ENCODE results near the gene ZNF580.

The ZNF580 gene

DNA sequence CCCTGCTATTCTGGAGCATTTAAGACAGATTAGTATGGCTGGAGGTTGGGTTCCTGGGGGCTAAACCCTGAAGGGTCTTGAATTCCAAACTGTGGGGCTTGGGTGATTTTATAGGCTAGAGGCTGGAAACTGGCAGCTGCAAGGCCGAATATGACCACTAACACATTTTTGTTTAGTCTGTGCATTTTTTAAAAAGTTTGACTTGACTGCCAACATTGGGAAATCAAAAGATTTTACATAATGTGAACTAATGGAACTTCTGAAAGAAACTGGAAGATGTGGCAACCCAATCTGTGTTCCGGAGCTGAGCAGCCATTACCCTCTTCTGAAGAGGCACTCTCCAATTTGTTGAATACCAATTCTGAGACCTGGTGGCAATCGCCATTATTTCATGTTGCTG lies 21.5 kb upstream of the ZNF580 start:
- Histone ChIP-seq H3K36me3 (ENCODE audit: control insufficient read depth in 1 of 2, insufficient read depth in 2 of 2, low read length in 2 of 2) (peaks cover 3 to 49% of the 10 kb centered on the region in 2 donors), H3K9me3 (ENCODE audit: control insufficient read depth in 1 of 2, low read length in 2 of 2) (no peaks in the 10 kb centered on the region), H3K27me3 (ENCODE audit: low read depth, low read length) (no peaks in the 10 kb centered on the region), H3K4me1 (ENCODE audit: control insufficient read depth in 1 of 2, insufficient read depth in 2 of 2, low read length in 2 of 2) (peaks cover 0 to 9% of the 10 kb centered on the region in 2 donors), H3K4me3 (ENCODE audit: low read depth in 1 of 2, low read length in 2 of 2) (no peak overlapping the region), H3K27ac (ENCODE audit: low read length) (no peak overlapping the region)

DNA sequence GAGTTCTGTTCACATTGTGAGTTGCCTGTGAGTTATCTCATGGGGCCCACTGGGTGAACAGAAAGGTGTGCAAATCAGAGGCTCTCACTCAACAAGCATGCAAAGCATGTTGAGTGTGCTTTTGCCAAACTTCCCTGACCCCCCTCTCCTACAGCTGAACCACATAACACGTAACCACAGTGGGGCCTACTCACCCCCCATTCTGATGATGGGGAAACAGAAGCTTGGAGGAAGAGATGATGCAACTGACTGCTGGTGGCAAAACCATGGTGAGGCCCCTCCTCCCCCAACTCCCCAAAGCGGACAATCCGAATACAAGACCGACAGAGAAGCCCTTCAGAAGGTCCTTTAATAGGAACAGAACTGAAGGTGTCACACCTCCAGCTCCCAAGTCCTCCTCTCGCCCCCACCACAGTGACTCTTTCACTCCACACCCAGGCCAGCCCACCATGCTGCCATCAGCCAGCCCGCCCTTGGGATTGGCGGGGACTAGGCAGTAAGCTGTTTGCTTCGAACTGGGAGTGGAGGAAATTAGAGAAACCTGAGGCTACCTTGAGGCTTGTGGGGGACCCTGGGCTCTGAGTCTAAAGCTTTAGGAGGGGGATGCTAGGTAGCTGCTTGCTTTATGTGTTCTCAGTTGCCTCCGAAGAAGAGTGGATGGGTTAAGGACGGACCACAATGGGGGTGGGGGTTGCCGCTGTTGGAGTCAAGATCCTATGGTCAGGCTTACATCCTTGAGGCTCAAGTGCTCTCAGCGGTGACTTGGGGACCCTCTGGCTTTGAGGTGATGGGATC lies 20.2 kb upstream of the ZNF580 start:
- Histone ChIP-seq H3K9me3 (ENCODE audit: control insufficient read depth in 1 of 2, low read length in 2 of 2) (no peaks in the 10 kb centered on the region), H3K4me3 (ENCODE audit: low read depth in 1 of 2, low read length in 2 of 2) (no peak overlapping the region), H3K27ac (ENCODE audit: low read length) (no peak overlapping the region), H3K27me3 (ENCODE audit: low read depth, low read length) (no peaks in the 10 kb centered on the region), H3K4me1 (ENCODE audit: control insufficient read depth in 1 of 2, insufficient read depth in 2 of 2, low read length in 2 of 2) (peaks cover 0 to 15% of the 10 kb centered on the region in 2 donors), H3K36me3 (ENCODE audit: control insufficient read depth in 1 of 2, insufficient read depth in 2 of 2, low read length in 2 of 2) (peaks cover 3 to 38% of the 10 kb centered on the region in 2 donors)

DNA sequence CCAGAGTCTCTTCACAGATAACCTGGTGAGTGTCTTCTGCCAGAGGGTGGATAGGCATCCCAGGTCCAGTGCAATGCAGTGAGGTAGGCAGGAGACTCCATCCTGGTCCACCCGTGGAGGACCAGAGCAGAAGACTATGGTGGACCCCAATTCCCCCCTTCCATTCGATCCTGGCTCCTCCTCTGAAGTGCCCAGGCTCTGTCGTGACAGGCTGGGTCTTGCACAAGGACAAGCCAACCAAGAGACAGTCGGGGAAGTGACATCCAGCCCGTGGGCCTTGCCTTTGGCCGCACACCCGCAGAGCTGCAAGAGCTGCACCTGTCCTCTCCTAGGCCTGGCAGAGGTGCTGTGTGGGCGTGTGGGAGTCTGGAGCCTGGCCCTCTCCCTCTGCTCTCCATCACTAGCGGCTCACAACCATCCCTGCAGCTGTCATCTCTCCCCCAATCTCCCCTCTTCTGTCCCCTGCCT lies 19.6 kb upstream of the ZNF580 start:
- no peaks in the 10 kb centered on the region for H3K27me3 ChIP-seq (ENCODE audit: low read depth, low read length)
- H3K27ac ChIP-seq (ENCODE audit: low read length), result no peak overlapping the region
- peaks cover 3 to 32% of the 10 kb centered on the region in 2 donors for H3K36me3 ChIP-seq (ENCODE audit: control insufficient read depth in 1 of 2, insufficient read depth in 2 of 2, low read length in 2 of 2)
- no peak overlapping the region for H3K4me3 ChIP-seq (ENCODE audit: low read depth in 1 of 2, low read length in 2 of 2)
- peaks cover 0 to 15% of the 10 kb centered on the region in 2 donors for H3K4me1 ChIP-seq (ENCODE audit: control insufficient read depth in 1 of 2, insufficient read depth in 2 of 2, low read length in 2 of 2)
- H3K9me3 ChIP-seq (ENCODE audit: control insufficient read depth in 1 of 2, low read length in 2 of 2), result no peaks in the 10 kb centered on the region

DNA sequence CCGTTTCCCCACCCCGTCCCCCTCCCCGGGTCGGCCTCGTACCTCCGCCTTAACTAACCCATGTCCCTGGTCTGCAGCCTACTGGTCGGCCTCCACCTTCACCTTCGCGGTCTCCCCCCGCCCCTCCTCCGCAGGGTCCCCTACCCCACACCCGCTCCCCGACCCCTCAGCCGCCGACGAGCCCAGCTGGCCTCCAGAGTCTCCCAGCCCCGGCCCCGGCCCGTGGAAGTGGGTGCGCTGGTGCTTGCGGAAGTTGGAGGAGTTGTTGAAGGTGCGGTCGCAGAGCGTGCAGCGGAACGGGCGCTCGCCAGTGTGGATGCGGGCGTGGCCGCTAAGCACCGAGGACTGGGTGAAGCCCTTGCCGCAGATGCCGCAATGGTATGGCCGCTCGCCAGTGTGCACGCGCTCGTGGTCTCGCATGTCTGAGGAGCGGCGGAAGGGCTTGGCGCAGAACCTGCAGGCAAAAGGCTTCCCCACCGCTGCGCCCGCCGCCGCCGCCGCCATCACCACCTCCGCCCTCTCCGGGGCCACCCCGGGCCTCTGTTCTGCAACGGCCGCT lies 19.1 kb upstream of the ZNF580 start:
- Histone ChIP-seq H3K4me1 (ENCODE audit: control insufficient read depth in 1 of 2, insufficient read depth in 2 of 2, low read length in 2 of 2) (peaks cover 0 to 15% of the 10 kb centered on the region in 2 donors), H3K27ac (ENCODE audit: low read length) (no peak overlapping the region), H3K36me3 (ENCODE audit: control insufficient read depth in 1 of 2, insufficient read depth in 2 of 2, low read length in 2 of 2) (peaks cover 3 to 27% of the 10 kb centered on the region in 2 donors)

DNA sequence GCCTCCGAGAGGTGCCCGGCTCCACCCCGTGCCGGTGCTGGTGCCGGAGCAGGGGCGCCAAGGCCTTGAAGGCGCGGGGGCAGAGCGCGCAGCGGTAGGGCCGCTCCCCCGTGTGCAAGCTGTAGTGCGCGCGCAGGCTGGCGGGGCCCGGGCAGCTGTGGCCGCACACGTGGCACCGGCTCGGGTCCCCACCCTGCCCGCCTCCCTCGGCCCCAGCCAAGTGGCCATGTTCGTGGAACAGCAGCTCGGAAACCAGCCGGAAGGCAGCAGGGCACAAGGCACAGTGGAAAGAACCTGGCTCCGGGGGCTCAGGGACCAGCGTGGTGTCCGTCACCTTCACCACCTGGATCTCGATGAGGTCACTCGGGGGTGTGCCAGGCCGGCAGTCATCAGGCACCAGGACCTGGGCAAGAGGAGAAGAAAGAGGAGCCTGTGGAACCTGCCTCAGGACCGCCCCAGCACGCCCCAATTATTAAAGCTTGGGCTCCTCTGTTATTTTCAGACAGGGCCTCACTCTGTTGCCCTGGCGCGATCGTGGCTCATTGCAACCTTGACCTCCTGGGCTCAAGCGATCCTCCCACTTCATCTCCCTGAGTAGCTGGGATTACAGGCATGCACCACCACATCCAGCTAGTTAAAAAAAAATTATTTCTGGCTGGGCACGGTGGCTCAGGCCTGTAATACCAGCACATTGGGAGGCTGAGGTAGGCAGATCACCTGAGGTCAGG lies 18.4 kb upstream of the ZNF580 start:
- H3K4me3 ChIP-seq (ENCODE audit: low read depth in 1 of 2, low read length in 2 of 2), result no peak overlapping the region
- H3K36me3 ChIP-seq (ENCODE audit: control insufficient read depth in 1 of 2, insufficient read depth in 2 of 2, low read length in 2 of 2), result peaks cover 3 to 22% of the 10 kb centered on the region in 2 donors
- H3K9me3 ChIP-seq (ENCODE audit: control insufficient read depth in 1 of 2, low read length in 2 of 2), result no peaks in the 10 kb centered on the region
- H3K4me1 ChIP-seq (ENCODE audit: control insufficient read depth in 1 of 2, insufficient read depth in 2 of 2, low read length in 2 of 2), result peaks cover 0 to 15% of the 10 kb centered on the region in 2 donors
- H3K27me3 ChIP-seq (ENCODE audit: low read depth, low read length), result no peaks in the 10 kb centered on the region
- no peak overlapping the region for H3K27ac ChIP-seq (ENCODE audit: low read length)

More for the DNA sequence above, 19.1 kb upstream of the ZNF580 start:
- Histone ChIP-seq H3K9me3 (ENCODE audit: control insufficient read depth in 1 of 2, low read length in 2 of 2) (no peaks in the 10 kb centered on the region), H3K4me3 (ENCODE audit: low read depth in 1 of 2, low read length in 2 of 2) (no peak overlapping the region), H3K27me3 (ENCODE audit: low read depth, low read length) (no peaks in the 10 kb centered on the region)

DNA sequence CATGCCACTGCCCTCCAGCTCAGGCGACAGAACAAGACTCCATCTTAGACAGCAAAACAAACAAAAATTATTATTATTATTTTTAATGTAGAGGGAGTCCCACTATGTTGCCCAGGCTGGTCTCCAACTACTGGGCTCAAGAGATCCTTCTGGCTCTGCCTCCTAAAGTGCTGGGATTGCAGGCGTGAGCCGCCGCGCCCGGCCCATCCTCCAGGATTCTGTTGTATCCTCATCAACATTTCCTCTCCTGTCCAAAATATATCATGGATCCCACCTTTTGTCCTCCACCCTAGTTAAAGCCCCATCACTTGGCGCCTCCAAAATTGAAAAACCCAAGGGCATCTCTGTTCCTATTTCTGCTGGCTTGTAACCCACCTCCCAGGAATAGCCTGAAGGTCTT lies 17.7 kb upstream of the ZNF580 start:
- no peak overlapping the region for H3K27ac ChIP-seq (ENCODE audit: low read length)
- no peaks in the 10 kb centered on the region for H3K9me3 ChIP-seq (ENCODE audit: control insufficient read depth in 1 of 2, low read length in 2 of 2)
- peaks cover 3 to 19% of the 10 kb centered on the region in 2 donors for H3K36me3 ChIP-seq (ENCODE audit: control insufficient read depth in 1 of 2, insufficient read depth in 2 of 2, low read length in 2 of 2)
- H3K4me1 ChIP-seq (ENCODE audit: control insufficient read depth in 1 of 2, insufficient read depth in 2 of 2, low read length in 2 of 2), result peaks cover 0 to 15% of the 10 kb centered on the region in 2 donors
- no peak overlapping the region for H3K4me3 ChIP-seq (ENCODE audit: low read depth in 1 of 2, low read length in 2 of 2)
- H3K27me3 ChIP-seq (ENCODE audit: low read depth, low read length), result no peaks in the 10 kb centered on the region

DNA sequence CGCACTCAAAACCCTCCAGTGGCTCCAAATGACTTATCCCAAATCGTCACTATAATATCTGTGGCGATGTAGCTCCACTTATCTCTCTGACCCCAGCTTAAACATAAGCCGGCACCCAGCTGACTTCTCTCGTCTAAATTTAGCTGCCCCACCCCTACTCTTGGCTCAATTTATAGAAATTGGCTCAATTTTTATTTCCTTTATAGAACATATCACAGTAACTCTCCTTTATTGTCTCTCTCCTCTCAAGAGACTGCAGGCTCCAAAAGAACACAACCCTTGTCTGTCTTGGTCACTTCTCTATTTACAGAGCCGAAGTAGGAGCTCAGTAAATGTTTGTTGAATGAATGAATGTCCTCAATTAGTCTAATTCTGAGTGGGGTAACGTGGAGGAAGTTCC lies 17.2 kb upstream of the ZNF580 start:
- Histone ChIP-seq H3K27ac (ENCODE audit: low read length) (no peak overlapping the region), H3K4me3 (ENCODE audit: low read depth in 1 of 2, low read length in 2 of 2) (peak overlapping the region in 1 of 2 donors; percentile 13), H3K27me3 (ENCODE audit: low read depth, low read length) (no peaks in the 10 kb centered on the region), H3K9me3 (ENCODE audit: control insufficient read depth in 1 of 2, low read length in 2 of 2) (no peaks in the 10 kb centered on the region), H3K36me3 (ENCODE audit: control insufficient read depth in 1 of 2, insufficient read depth in 2 of 2, low read length in 2 of 2) (peaks cover 3 to 19% of the 10 kb centered on the region in 2 donors), H3K4me1 (ENCODE audit: control insufficient read depth in 1 of 2, insufficient read depth in 2 of 2, low read length in 2 of 2) (peaks cover 0 to 15% of the 10 kb centered on the region in 2 donors)

DNA sequence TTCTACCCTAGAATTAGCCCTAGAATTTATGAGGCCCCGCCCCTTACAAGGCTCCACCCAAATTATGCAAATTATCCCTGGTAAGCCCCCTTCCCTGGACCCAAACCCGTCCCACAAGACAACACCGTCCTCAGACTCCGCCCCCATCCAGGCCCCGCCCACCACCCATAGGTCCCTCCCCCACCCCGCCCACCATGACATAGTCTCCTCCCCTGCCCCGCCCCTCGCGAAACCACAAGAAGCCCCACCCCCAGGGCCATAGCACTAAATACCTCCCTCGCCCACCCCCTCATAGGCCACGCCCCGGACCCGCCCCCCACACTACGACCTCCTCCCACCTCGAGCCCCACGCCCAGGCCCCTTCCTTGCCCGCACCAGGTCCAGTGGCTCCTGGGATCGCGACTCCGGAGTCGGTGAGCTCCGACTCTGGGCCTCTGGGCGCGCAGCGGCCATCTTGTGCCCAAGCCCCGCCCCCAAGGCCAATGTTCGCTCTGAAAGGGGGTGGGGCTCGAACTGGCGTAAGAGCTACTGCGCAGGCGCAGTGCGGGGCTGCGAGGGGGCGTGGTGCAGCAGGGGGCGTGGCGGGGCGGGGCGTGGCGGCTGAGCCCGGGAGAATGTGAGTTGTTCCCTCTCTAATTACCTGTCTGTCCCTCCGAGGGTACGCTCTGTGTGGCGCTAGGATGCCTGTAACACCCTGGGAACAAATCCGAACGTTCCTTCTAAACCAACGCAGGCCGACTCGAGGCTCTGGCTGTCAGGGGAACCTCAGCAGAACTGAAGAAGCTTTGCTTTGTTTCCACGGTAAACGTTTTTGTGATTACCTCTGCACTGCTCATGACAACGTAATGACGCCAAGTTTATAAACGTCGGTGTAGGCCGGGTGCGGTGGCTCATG lies 16.4 kb upstream of the ZNF580 start, which contains the start of gene ZNF784:
ZNF784 (minus strand) TSS at position 458 of the 895 bp plus-strand sequence; CDS start at position 453, 5 bp downstream.
- peak within 1 kb of the TSS; percentile 69 for H3K27ac ChIP-seq (ENCODE audit: low read length)
- H3K9me3 ChIP-seq (ENCODE audit: control insufficient read depth in 1 of 2, low read length in 2 of 2), result no peaks in the 10 kb centered on the region
- peaks cover 3 to 19% of the 10 kb centered on the region in 2 donors for H3K36me3 ChIP-seq (ENCODE audit: control insufficient read depth in 1 of 2, insufficient read depth in 2 of 2, low read length in 2 of 2)
- H3K27me3 ChIP-seq (ENCODE audit: low read depth, low read length), result no peaks in the 10 kb centered on the region
- H3K4me1 ChIP-seq (ENCODE audit: control insufficient read depth in 1 of 2, insufficient read depth in 2 of 2, low read length in 2 of 2), result peaks cover 0 to 15% of the 10 kb centered on the region in 2 donors
- H3K4me3 ChIP-seq (ENCODE audit: low read depth in 1 of 2, low read length in 2 of 2), result peak within 1 kb of the TSS; percentile 65 to 66

DNA sequence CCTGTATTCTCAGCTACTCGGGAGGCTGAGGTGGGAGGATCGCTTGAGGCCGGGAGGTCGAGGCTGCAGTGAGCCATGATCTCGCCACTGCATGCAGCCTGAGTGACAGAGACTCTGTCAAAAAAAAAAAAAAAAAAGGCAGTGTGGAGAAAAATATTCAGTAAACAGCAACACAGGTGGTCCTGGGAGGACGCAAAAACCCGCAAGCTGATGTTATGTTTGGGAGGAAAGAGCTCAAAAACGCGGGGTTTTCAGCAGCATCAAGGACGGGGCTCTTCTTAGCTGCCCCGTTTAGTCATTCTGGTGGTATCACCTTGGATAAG lies 15.8 kb upstream of the ZNF580 start:
- Histone ChIP-seq H3K36me3 (ENCODE audit: control insufficient read depth in 1 of 2, insufficient read depth in 2 of 2, low read length in 2 of 2) (peaks cover 3 to 19% of the 10 kb centered on the region in 2 donors), H3K4me3 (ENCODE audit: low read depth in 1 of 2, low read length in 2 of 2) (peak overlapping the region; percentile 65 to 66), H3K27me3 (ENCODE audit: low read depth, low read length) (no peaks in the 10 kb centered on the region), H3K4me1 (ENCODE audit: control insufficient read depth in 1 of 2, insufficient read depth in 2 of 2, low read length in 2 of 2) (peaks cover 0 to 15% of the 10 kb centered on the region in 2 donors), H3K27ac (ENCODE audit: low read length) (no peak overlapping the region), H3K9me3 (ENCODE audit: control insufficient read depth in 1 of 2, low read length in 2 of 2) (no peaks in the 10 kb centered on the region)

DNA sequence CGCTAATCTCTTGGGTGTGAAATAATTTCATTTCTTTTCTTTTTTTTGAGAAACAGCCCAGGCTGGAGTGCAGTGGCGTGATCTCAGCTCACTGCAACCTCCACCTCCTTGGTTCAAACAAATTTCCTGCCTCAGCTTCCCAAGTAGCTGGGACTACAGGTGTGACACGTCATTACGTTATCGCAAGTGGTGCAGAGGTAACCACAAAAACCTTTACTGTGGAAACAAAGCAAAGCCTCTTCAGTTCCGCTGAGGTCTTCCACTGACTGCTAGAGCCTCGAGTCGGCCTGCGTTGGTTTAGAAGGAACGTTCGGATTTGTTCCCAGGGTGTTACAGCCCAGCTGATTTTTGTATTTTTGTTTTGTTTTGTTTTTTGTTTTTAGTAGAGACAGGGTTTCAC lies 14.5 kb upstream of the ZNF580 start:
- peaks cover 0 to 15% of the 10 kb centered on the region in 2 donors for H3K4me1 ChIP-seq (ENCODE audit: control insufficient read depth in 1 of 2, insufficient read depth in 2 of 2, low read length in 2 of 2)
- H3K27ac ChIP-seq (ENCODE audit: low read length), result no peak overlapping the region
- peaks cover 0 to 10% of the 10 kb centered on the region in 2 donors for H3K36me3 ChIP-seq (ENCODE audit: control insufficient read depth in 1 of 2, insufficient read depth in 2 of 2, low read length in 2 of 2)
- H3K4me3 ChIP-seq (ENCODE audit: low read depth in 1 of 2, low read length in 2 of 2), result no peak overlapping the region
- no peaks in the 10 kb centered on the region for H3K27me3 ChIP-seq (ENCODE audit: low read depth, low read length)
- no peaks in the 10 kb centered on the region for H3K9me3 ChIP-seq (ENCODE audit: control insufficient read depth in 1 of 2, low read length in 2 of 2)

Data from muscle layer of duodenum (tissue), 2 donors.